GM23248 (cell line): ENCODE measurements around the gene MACC1.

ENCODE experiments used
- EZH2 ChIP-seq: fragments of 200-600 bp; sonication (generic); IDR thresholded peaks from 2 replicates; pipeline ENCODE4 v1.6.1; 2018; ENCODE audit warnings: antibody characterized with exemption, mild to moderate bottlenecking; ENCODE audit not compliant: insufficient read depth, poor library complexity, severe bottlenecking
- EZH2phosphoT487 ChIP-seq: fragments of 200-600 bp; sonication (generic); IDR thresholded peaks from 2 replicates; pipeline ENCODE4 v1.6.1; 2018; ENCODE audit warnings: antibody characterized with exemption, moderate library complexity, mild to moderate bottlenecking, low read depth; ENCODE audit not compliant: insufficient read depth

GRCh38 chr7:20152511-20152910 lies 64.7 kb downstream of the MACC1 start:
- no peak for TF ChIP-seq EZH2phosphoT487
- no peak for TF ChIP-seq EZH2
